ENCODE data around the gene WDR3.

DNA sequence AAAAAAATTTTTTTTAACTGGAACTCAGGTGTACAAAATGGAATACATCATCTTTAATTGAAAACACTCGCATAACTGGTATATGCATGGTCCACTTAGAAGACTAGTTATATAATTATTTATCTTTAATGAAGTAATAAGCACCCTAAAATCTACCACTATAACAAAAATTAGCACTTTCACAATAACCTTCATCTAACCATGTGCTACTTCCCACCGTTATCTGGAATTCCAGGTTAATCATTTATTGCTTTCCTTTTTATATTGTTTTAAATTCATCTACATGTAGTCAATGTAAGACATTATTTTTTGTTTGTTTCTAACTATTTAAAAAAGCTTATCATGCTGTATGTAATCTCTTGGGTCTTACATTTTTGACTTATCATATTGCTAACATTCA, 39.1 kb upstream of the WDR3 start:
- TF ChIP-seq, protein P1, sequence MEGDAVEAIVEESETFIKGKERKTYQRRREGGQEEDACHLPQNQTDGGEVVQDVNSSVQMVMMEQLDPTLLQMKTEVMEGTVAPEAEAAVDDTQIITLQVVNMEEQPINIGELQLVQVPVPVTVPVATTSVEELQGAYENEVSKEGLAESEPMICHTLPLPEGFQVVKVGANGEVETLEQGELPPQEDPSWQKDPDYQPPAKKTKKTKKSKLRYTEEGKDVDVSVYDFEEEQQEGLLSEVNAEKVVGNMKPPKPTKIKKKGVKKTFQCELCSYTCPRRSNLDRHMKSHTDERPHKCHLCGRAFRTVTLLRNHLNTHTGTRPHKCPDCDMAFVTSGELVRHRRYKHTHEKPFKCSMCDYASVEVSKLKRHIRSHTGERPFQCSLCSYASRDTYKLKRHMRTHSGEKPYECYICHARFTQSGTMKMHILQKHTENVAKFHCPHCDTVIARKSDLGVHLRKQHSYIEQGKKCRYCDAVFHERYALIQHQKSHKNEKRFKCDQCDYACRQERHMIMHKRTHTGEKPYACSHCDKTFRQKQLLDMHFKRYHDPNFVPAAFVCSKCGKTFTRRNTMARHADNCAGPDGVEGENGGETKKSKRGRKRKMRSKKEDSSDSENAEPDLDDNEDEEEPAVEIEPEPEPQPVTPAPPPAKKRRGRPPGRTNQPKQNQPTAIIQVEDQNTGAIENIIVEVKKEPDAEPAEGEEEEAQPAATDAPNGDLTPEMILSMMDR (IDR thresholded peaks at IDR 0.05; ENCODE audit: insufficient read depth, low read length, poor library complexity, severe bottlenecking): no peak
- TF ChIP-seq EZH2phosphoT487 (conservative IDR thresholded peaks at IDR 0.05; ENCODE audit: low read length): no peak
